GM12892 (cell line): Measurements from ENCODE around the gene OTUB2.

Experiments
- POLR2A ChIP-seq: IDR thresholded peaks from 2 replicates; pipeline ENCODE4 v1.6.1; 2011; ENCODE audit warnings: low read depth, low read length, control low read depth
- POLR2AphosphoS5 ChIP-seq: IDR thresholded peaks from 2 replicates; pipeline ENCODE4 v1.6.1; 2011; ENCODE audit warnings: low read depth, low read length, control low read depth
- TAF1 ChIP-seq: IDR thresholded peaks from 2 replicates; pipeline ENCODE4 v1.6.1; 2011; ENCODE audit warnings: low read depth, mild to moderate bottlenecking, control low read depth, low read length, borderline replicate concordance

- TF ChIP-seq TAF1 (no peak), POLR2AphosphoS5 (no peak), POLR2A (no peak)
These were observed 28.3 kb downstream of the OTUB2 start for GRCh38 chr14:94054401-94054800.
